GM13977 (cell line): ENCODE results near the gene KSR1.
A peak's percentile ranks its signal among the peaks of the same experiment; 100 is the strongest.

Experiments
- DNase-seq: peaks from one replicate; pipeline ENCODE4 v3.0.0; 2012; ENCODE audit warnings: low spot score
- in situ Hi-C: fragments of 300-500 bp; cut with MboI; formaldehyde crosslinking; loops from one replicate; pipeline ENCODE4 v1.12.0; 2022; ENCODE audit warnings: low sequenced_read_pairs, low pct_unique_long_range_greater_than_20kb, mixed read lengths, inconsistent platforms; ENCODE audit not compliant: unreplicated experiment
- TF ChIP-seq, protein P1 (sequence below): IDR thresholded peaks from 2 replicates; pipeline ENCODE4 v1.5.1; 2012; ENCODE audit warnings: mild to moderate bottlenecking, control low read depth; ENCODE audit not compliant: insufficient read depth; ENCODE audit errors: extremely low read depth, missing control alignments

Gene KSR1

DNA sequence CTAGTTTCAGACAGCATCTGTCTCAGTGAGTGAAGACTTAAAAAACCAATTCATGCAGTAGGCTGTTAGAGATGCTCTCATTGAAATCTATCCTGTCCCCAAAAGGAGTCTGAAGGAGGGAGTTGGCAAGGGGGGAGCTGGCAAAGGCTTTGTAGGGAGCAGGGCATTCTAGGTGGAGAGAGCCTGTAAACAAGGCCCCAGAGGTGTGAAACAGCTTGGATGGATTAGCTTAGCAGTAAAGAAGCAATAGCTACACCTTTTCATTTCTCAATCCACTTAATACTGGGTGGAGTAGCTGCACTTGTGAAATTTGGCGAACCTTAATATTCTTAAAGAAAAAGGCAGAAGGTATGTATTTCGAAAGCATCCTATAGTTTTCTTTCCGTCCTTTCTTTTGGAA, 61.8 kb downstream of the KSR1 start:
- DNase-seq = no peak
- in situ Hi-C loops = no loop called here
- TF ChIP-seq, protein P1, sequence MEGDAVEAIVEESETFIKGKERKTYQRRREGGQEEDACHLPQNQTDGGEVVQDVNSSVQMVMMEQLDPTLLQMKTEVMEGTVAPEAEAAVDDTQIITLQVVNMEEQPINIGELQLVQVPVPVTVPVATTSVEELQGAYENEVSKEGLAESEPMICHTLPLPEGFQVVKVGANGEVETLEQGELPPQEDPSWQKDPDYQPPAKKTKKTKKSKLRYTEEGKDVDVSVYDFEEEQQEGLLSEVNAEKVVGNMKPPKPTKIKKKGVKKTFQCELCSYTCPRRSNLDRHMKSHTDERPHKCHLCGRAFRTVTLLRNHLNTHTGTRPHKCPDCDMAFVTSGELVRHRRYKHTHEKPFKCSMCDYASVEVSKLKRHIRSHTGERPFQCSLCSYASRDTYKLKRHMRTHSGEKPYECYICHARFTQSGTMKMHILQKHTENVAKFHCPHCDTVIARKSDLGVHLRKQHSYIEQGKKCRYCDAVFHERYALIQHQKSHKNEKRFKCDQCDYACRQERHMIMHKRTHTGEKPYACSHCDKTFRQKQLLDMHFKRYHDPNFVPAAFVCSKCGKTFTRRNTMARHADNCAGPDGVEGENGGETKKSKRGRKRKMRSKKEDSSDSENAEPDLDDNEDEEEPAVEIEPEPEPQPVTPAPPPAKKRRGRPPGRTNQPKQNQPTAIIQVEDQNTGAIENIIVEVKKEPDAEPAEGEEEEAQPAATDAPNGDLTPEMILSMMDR = no peak

DNA sequence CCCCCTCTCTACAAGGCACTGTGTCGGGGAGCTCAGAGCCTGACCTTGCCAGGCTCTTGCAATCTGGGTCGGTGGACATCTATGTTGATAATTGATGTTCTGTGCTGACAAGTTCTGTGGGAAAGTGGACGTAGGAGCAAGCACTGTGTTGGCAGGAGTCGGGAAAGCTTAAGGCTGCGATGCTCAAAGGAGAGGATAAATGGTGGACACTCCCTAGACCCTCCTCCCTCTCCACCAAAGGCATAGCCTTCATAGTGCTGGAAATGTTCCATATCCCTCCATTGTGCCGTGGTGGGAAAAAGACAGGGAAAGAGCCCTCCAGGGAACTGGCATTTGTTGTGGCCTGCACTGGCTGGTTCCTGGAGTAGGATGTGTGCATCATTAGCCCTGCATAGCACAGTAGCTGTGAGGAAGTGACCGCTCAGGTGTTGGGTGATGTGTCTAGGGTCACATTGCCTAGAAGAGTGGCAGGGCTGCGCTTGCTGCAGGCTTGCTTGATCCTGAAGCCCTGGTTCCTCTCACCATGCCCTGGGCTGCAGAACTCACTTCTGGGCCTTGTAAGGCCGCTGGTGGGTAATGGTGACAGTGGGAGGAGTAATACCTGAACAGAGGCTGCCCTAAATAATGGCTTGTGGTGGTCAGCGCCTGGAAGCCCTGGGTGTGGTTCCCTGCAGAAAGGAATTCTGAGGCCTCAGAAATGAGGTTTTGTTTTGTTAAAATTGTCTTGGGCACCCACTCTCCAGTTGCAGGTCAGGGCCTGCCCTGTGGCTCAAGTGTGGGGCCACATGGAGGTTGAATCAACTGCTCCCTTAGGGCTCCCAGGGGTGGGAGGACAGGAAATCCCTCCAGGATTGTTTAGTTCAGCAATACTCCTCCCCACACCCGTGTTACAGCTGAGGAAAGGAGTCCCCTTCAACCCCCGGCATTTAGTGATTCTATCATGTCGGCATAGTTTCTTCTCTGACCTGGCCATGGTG, 62.6 kb downstream of the KSR1 start:
- no peak for DNase-seq
- TF ChIP-seq, protein P1 = no peak
- in situ Hi-C loops = no loop called here

DNA sequence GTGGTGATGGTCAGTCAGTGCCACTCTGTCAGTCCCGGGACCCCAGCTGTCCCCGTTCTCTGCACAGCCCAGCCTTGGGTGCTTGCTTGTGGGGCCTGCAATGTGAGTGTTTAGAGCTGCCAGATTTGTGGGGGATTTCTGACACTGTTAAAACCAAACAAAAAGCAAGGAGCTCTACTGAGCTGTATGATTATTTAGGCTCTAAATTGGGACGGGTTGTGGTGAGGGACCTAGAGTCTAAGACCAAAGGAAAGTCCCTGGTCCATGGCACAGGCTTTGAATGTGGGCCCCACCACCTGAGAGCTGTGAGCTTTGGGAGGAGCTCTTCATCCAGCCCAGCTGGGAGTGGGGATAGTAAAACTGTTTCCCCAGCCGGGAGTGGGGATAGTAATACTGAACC, 63.3 kb downstream of the KSR1 start:
- DNase-seq = peak; percentile 67
- in situ Hi-C loops = no loop called here
- TF ChIP-seq, protein P1 = no peak

DNA sequence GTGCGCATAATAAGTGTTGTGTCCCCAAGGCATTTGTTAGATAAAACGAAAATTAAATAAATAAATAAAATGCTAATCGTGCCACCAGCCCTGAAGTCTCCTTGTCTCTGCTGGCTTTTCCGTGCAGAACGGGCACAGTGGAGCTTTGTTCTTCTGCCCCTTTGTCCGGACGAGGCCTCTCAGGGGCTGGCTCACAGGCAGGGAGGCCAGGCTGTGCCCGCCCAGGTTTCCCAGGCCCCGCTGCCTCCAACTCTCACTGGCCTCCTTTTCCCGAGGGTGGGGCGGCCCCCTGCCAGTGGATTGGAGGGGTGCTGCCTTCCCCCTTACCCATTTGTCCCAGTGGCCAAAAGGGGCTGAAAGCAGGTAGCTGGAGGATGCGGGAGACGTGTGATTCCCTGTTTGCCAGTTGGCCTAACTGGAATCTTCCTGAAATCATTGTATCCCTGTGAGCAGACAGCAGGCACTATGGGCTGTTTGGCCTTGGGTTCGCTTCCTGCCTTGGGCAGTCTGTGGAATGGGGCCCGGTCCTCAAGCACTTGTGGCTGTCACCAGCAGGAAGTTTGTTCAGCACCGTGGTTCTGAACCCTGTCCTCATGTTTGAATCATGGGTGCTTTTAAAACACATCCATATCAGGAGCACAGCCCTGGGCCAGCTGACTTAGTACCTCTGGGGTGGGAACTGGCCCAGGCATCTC, 64.4 kb downstream of the KSR1 start:
- DNase-seq = no peak
- TF ChIP-seq, protein P1 = no peak
- in situ Hi-C loops = no loop called here

DNA sequence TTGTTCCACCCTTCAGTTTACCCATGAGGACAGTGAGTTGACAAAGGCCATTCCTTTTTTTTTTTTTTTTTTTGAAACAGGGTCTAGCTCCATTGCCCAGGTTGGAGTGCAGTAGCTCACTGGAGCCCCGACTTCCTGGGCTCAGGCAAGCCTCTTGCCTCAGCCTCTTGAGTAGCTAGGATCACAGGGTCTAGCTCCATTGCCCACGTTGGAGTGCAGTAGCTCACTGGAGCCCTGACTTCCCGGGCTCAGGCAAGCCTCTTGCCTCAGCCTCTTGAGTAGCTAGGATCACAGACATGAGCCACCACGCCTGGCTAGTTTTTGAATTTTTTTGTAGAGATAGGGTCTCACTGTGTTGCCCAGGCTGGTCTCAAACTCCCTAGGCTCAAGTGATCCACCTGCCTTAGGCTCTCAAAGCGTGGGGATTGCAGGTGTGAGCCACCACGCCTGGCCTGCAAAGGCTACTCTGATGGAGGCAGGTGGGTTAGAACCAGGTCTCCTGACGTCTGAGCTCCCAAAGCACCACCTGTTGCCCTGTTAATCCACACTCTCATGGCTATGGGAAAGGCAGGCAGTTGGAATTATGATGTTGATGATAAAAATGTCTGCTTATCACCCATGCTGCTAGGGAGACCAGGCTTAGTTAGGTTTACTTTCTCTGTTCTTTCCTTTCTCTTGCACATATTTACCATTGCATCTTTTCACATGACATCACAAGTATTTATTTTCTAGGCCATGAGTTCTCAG, 65.2 kb downstream of the KSR1 start:
- in situ Hi-C loops = no loop called here
- no peak for DNase-seq
- TF ChIP-seq, protein P1 = no peak

DNA sequence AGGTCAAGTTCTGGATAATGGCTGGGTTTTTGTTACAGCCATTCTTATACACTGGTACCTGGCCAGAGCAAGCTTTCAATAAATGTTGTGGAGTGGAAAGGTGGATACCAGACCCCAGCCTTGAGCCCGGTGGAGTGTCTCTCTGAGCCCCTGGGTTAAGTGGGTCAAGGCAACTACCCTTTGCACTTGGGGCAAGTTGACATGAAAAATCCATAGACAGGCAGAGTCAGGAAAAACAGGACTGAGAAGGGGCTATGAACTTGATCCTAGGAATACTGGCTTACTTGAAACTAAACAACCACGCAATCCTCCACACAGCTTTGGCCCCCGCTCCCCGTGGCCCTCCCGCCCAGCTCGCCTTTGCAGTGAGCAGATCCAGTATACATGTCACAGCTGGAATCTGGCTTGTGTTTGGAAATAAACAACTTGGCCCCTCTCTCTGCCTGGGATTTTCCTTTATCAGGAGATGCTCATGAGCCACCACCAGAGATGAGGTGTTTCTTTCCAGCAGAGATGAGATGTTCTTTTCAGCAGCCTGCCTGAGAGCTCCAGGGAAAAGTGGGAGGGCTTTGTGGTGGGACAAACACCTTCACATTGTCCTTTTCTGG, 65.9 kb downstream of the KSR1 start:
- in situ Hi-C loops = no loop called here
- DNase-seq = no peak
- TF ChIP-seq, protein P1 = no peak
